ENCODE measurements around the gene CCL16. TPM values are rescaled to one million over a fixed set of nuclear protein-coding genes. Genes with fewer than 3 reads are reported as not detected.

Gene CCL16
- total and polyA plus RNA-seq, 2 experiments from 2014 or later: not detected

- H3K4me1 Mint-ChIP-seq: peaks cover 3% of the 10 kb centered on the region; the same call in 1 of the 3 replicates
- H3K9me2 ChIP-seq (ENCODE audit: insufficient read depth): 0 out of 2 replicates have a peak, but pooled peaks cover 4% of the 10 kb centered on the region
- no peak overlapping the region for H3K27ac ChIP-seq (ENCODE audit: low read depth)
- H3K4me1 ChIP-seq (ENCODE audit: insufficient read depth): 0 out of 2 replicates have a peak, but pooled peaks cover 4% of the 10 kb centered on the region
- H4K20me1 ChIP-seq (replicated peaks; ENCODE audit: insufficient read depth): no peaks in the 10 kb centered on the region
- ATAC-seq (no peak), DNase-seq (ENCODE audit: low spot score) (no peak)
- no peaks in the 10 kb centered on the region for H3K79me2 ChIP-seq (replicated peaks; ENCODE audit: insufficient read depth)
- H3K27me3 ChIP-seq (ENCODE audit: insufficient read depth): no peaks in the 10 kb centered on the region
- H2AFZ ChIP-seq: no peak overlapping the region
- no peaks in the 10 kb centered on the region for H3K9me3 Mint-ChIP-seq
- TF ChIP-seq ZNF462 (CRISPR knock-in tag; IDR thresholded peaks at IDR 0.05): no peak
- no peak for TF ChIP-seq CREB1 (CRISPR knock-in tag; IDR thresholded peaks at IDR 0.05; ENCODE audit: low read depth)
- no peak for TF ChIP-seq POLR2AphosphoS5 (IDR thresholded peaks at IDR 0.05; ENCODE audit: low read depth)
- no peak for TF ChIP-seq JUNB (IDR thresholded peaks at IDR 0.05; ENCODE audit: unreplicated experiment)
- no peak for TF ChIP-seq NANOG (IDR thresholded peaks at IDR 0.05; ENCODE audit: borderline replicate concordance)
- TF ChIP-seq EZH2 (IDR thresholded peaks at IDR 0.05; ENCODE audit: low read depth, unreplicated experiment): no peak
- TF ChIP-seq CTCF (conservative IDR thresholded peaks at IDR 0.05; ENCODE audit: low read depth in 2 of 2): no peak
- TF ChIP-seq REST (IDR thresholded peaks at IDR 0.05; ENCODE audit: unreplicated experiment): no peak
- no peak for TF ChIP-seq ZNF331 (CRISPR knock-in tag; IDR thresholded peaks at IDR 0.05; ENCODE audit: low read depth)
- no peak for TF ChIP-seq ZNF114 (CRISPR knock-in tag; IDR thresholded peaks at IDR 0.05)
- H3F3A ChIP-seq (replicated peaks; ENCODE audit: low read depth): no peaks in the 10 kb centered on the region
- H3K4me3 ChIP-seq: no peak overlapping the region
- H3K27me3 Mint-ChIP-seq (ENCODE audit: insufficient read depth, low read depth, poor library complexity): peaks cover 2% of the 10 kb centered on the region
- no peaks in the 10 kb centered on the region for H3K36me3 Mint-ChIP-seq (ENCODE audit: low read depth)
- no peaks in the 10 kb centered on the region for H3K36me3 ChIP-seq (ENCODE audit: insufficient read depth)
- H3K4me2 ChIP-seq: no peak overlapping the region
- H3K4me3 Mint-ChIP-seq: no peak overlapping the region
- no peak overlapping the region for H3K27ac Mint-ChIP-seq
Observed at GRCh38 chr17:35965272-35965671, 16.0 kb downstream of the CCL16 start.
